Measurements from ENCODE around the gene RNF146. TPM values are rescaled to one million over a fixed set of nuclear protein-coding genes. Genes with fewer than 3 reads are reported as not detected.

RNF146 gene
- total and polyA plus RNA-seq, 2 donors = 45.8 to 70.1 TPM

Small RNA genes lying within 50 kb of the gene (small RNA-seq; reads per million reads assigned to genes)
- gene RNA5SP217 = not detected

Other genes with a start within 250 kb of the RNF146 start
- 4.9 TPM for gene RSPO3, start 148.2 kb upstream of the RNF146 start, total RNA-seq
- gene RSPO3, start 148.2 kb upstream of the RNF146 start, polyA plus RNA-seq = 4.4 TPM
- 103 TPM for gene ECHDC1, start 76.7 kb downstream of the RNF146 start, total RNA-seq
- 44.9 TPM for gene ECHDC1, start 76.7 kb downstream of the RNF146 start, polyA plus RNA-seq
- 40.8 TPM for gene KIAA0408, start 192.5 kb downstream of the RNF146 start, total RNA-seq
- 14.9 TPM for gene KIAA0408, start 192.5 kb downstream of the RNF146 start, polyA plus RNA-seq